K562 (cell line): ENCODE data around the gene NPTX2. TPM values are rescaled to one million over a fixed set of nuclear protein-coding genes. Genes with fewer than 3 reads are reported as not detected.

Experiments
- CCAR2 ChIP-seq: fragments of 200-400 bp; formaldehyde crosslinking; IDR thresholded peaks from 2 replicates; pipeline ENCODE4 v1.6.1; 2017; ENCODE audit warnings: mild to moderate bottlenecking, low read depth, low read length
- CHD7 ChIP-seq: fragments of 200-600 bp; sonication (generic); IDR thresholded peaks from one replicate; pipeline ENCODE4 v1.6.1; 2012; ENCODE audit warnings: mild to moderate bottlenecking, low read depth, low read length, inconsistent platforms
- PRPF4 ChIP-seq: fragments of 200-400 bp; formaldehyde crosslinking; IDR thresholded peaks from one replicate; pipeline ENCODE4 v1.6.1; 2017; ENCODE audit warnings: low read length, low read depth, mild to moderate bottlenecking; ENCODE audit not compliant: insufficient read depth, poor library complexity, severe bottlenecking
- RBM17 ChIP-seq: fragments of 200-400 bp; formaldehyde crosslinking; IDR thresholded peaks from 2 replicates; pipeline ENCODE4 v1.6.1; 2017; ENCODE audit warnings: low read depth, mild to moderate bottlenecking, low read length, borderline replicate concordance
- SMAD3 ChIP-seq: fragments of 450-650 bp; formaldehyde crosslinking; conservative IDR thresholded peaks from 2 replicates; pipeline ENCODE4 v1.4.0; 2020; ENCODE audit warnings: mild to moderate bottlenecking
- ZNF212 ChIP-seq: fragments of 450-650 bp; formaldehyde crosslinking; IDR thresholded peaks from 2 replicates; pipeline ENCODE4 v1.4.0; 2020; ENCODE audit warnings: mild to moderate bottlenecking
- ZNF263 ChIP-seq: sonication (generic); formaldehyde crosslinking; IDR thresholded peaks from 2 replicates; pipeline ENCODE4 v1.8.0; 2022; ENCODE audit warnings: mild to moderate bottlenecking, missing genetic modification reagents, borderline replicate concordance
- ZNF707 ChIP-seq: fragments of 250-450 bp; sonication (Bioruptor Pico); conservative IDR thresholded peaks from 2 replicates; pipeline ENCODE4 v1.8.0; 2022; ENCODE audit warnings: inconsistent platforms, mild to moderate bottlenecking, moderate library complexity
- ZNF79 ChIP-seq: fragments of 250-450 bp; sonication (Bioruptor Pico); IDR thresholded peaks from 2 replicates; pipeline ENCODE4 v1.4.0; 2020; ENCODE audit warnings: low read depth, mild to moderate bottlenecking, moderate library complexity
- polyA plus RNA-seq, 8 experiments: library from polyadenylated mRNA; depleted of rRNA in 4 of 8; stranded (reverse) in 5 of 8; unstranded in 3 of 8; fragments of >200 nt; fragmentation: Nextera tagmentation in 2 of 8; fragmentation: Illumina TruSeq in 1 of 8; extraction: Ambion mirVana in 2 of 8; extraction: Trizol in 1 of 8; gene quantifications; 2 replicates each; pipeline versions ENCODE4 v1.2.1 to v1.2.3, GENCODE V29; 2011 to 2014; ENCODE audit warnings: inconsistent platforms in 1 of 8, missing spikeins in 1 of 8
- total RNA-seq, 7 experiments: library from RNA; depleted of rRNA in 6 of 7; stranded (reverse); fragments of >200 nt in 6 of 7; fragmentation: Illumina TruSeq in 2 of 7; extraction: Trizol in 2 of 7; gene quantifications; 2 replicates each; pipeline versions ENCODE4 v1.2.1 to v1.2.3, GENCODE V29; 2011 to 2021; ENCODE audit warnings: low replicate concordance in 1 of 7

Gene NPTX2
- total and polyA plus RNA-seq, 9 of the 15 experiments (the other 6 are each of a cell fraction or from before 2014, with no cell fraction given): 0.07 TPM; not detected in 8

- TF ChIP-seq CHD7: no peak
- TF ChIP-seq CCAR2: no peak
- TF ChIP-seq ZNF263: no peak
- no peak for TF ChIP-seq ZNF212 (CRISPR knock-in tag)
- TF ChIP-seq ZNF79 (CRISPR knock-in tag): no peak
- TF ChIP-seq SMAD3 (CRISPR knock-in tag): no peak
- TF ChIP-seq PRPF4: no peak
- TF ChIP-seq RBM17: no peak
- TF ChIP-seq ZNF707 (CRISPR knock-in tag): no peak
These were observed 11.3 kb downstream of the NPTX2 start (continued) for GRCh38 chr7:98628418-98628817.
